ENCODE results near the gene EXD3.
"Not testable (repeated sequence)": the region's sequence is repeated elsewhere in the genome, so short reads cannot be mapped to it uniquely, and the experiment has no call there.

Gene EXD3

DNA sequence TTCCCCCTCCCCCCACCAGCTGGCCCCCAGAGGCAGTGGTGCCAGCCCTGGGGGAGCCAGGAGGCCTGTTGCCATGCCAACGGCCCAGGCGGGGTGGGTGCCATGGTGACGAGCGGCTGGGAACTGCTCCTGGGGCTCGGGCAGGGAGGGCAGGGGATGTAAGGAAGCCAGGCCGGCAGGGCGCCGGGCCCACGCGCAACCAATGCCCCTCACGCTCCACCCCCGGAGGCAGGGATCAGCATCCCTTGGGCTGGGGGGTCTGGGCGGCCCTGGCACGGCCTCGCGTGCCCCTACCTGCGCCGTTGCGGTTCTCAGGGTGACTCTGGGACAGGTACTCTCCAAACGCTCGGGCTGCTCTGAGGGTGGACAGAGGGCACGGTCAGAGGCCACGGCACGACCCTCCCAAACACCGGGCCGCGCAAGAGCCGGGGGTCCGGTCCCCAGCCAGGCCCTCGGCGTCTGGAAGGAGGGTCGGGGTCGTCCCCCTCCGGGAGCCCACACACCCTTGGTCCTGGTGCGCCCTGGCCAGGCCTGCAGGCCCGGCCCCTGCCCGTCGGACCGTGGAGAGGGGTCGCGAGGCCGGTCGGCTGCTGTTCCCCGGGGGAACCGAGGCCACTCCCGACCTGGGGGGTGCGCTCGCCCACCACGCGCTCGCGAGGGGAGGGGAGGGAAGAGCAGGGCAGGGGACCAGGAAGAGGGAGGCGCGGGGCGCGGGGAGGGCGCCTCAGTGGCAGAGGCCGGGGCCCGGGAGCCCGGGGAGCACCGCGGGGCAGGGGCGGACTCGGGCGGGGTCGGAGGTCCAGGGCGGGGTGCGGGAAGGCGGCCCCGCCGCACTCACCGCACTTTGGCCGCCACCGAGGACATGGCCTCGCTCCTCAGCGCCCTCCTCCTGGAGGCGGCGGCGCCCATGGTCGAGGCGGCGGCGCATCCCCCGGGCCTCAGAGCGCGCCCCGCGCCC is 35.5 kb upstream of the EXD3 start:
- DNase-seq: peak; percentile 43 to 62

DNA sequence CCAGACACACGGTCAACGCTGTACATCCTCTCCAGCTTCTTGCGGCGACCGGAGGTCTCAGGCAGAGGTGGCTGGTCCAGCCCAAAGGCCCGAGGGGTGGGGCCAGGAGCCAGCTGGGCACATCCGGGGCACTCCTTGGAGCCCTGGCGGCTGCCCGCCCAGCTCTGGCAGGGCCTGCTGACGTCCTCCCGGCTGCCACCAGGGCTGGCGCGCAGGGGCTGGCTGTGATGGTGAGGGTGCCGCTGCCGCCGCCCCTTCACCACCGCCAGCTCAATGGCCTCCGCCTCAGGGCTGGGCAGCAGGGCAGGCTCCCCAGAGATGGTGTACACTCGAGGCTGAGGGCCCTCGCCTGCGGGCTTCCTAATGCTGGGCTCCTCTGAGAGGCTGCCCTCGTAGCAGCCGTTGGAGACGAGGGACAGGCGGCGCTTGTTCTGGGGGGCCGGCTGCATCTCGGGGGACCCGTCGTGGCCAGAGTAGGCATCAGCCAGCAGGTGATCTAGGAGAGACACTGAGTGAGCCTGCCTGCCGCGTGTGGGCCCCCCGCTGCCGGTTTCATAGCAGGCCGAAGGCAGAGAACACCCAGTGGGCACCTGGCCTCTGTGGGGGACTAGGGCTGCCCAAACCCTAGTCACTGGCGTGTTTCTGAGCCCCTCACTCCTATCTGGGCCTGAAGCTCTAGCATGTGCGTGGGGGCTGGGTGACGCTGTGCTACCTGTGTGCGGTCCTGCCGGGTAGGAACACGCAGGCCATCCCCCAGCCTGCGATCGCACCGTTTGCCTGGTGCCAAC is 34.6 kb upstream of the EXD3 start:
- DNase-seq: peak in 1 of 2 experiments; percentile 23

- no peak for DNase-seq
Observed at GRCh38 chr9:137456864-137457405, 34.0 kb upstream of the EXD3 start.

DNA sequence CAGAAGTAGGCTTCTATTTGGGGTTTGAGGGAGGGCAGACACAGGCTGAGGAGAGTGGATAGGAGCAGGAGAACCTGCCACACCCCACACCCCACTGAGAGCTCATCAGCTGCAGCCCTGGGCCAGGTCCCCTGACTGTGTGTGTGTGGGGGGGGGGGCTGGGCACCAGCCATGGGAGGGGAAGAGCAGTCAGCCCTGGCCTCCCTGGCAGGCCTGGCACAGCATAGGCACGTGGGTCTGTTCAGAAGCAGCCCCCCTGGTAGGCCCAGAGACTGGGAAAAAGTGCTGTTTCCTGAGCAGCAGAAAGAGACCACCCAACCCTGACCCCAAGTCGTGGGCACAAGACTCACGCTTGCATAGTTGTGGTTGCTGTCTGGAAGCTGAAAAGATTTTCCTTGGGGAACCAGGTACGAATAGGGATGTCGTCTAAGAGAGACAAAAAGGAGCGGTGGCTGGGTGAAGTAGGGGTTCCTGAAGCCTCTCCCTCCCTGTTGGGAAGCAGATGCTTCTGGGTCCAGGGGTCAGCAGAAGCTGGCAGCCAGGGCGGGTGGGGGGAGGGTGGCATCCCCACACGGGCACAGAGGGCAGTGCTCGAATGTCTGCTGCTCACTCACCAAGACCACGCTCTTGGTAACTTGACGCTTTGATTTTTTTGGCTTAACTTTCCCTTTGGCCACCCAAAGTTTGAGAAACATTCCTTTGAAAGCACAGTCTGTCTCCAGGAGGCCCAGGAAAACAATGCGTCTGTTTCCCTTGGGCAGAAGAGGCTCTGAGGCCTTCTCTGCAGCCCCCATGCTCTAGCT is 33.3 kb upstream of the EXD3 start:
- DNase-seq: no peak

DNA sequence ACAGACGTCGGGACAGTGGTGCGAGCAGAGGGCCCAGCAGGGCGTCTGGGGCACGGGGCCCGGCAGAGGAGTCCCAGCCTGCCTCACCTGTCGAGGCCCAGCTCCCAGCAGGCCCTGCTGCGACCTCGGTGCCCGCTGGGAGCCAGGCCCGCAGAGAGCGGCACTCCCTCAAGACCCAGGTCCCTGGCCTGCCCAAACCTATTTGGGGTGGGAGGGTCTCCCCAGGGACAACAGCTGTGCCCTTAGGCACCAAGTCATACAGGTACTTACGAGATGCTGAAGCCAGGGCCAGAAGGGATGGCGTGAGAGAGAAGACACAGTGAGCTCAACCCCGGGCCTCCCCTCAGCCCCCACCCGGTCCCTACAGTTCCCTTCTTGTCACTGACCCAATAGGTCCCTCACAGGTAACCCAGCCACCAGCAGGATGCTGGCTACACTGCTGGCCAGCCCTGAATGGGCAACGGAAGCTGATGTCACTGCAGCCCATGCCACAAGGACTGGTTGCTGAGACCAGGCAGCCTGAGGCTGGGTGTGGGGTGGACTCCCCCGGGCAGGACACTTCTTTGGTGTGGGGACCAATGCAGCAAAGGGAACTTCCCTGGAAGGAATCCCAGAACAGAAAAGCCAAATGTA is 32.5 kb upstream of the EXD3 start:
- no peak for DNase-seq

DNA sequence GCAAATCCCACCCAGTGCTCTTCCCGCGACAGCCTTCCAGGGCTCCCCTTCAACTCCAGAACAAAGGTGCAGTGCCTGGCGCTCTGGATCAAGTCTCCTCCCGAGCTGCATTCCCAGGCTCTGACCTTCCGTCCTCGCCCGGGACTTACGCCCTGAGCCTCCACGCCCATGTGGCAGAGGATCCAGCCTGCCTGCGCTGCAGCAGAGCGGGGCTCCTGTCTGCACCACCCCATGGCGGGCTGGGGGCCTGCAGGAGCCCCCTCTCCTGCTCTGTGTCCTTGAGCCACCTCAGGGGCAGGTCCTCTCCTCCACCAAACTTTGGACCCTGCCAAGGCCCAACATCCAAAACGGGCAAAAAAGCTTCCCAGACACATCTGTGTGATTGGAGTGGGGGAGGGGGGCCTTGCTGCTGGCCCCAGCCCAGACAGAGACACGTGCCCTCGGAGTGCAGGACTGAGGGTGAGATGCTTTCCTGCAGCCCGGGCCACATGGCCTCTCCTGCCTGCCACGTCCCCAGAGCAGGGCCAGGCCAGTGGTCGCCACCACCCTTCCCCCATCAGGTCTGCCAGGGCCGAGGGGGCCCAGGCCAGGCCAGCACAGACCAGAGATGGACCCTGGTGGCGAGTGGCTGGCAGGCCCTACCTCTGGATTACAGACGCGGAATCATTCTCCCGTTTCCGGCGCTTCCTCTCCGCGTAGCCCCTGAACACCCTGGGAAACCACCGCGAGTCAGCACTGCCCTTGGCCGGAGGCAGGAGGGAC is 31.8 kb upstream of the EXD3 start:
- DNase-seq: no peak

- no peak for DNase-seq
Observed at GRCh38 chr9:137454145-137454596, 31.2 kb upstream of the EXD3 start.

- DNase-seq: no peak
Observed at GRCh38 chr9:137453643-137454081, 30.7 kb upstream of the EXD3 start.

GRCh38 chr9:137452761-137453642 is 30.0 kb upstream of the EXD3 start:
- DNase-seq: no peak

DNA sequence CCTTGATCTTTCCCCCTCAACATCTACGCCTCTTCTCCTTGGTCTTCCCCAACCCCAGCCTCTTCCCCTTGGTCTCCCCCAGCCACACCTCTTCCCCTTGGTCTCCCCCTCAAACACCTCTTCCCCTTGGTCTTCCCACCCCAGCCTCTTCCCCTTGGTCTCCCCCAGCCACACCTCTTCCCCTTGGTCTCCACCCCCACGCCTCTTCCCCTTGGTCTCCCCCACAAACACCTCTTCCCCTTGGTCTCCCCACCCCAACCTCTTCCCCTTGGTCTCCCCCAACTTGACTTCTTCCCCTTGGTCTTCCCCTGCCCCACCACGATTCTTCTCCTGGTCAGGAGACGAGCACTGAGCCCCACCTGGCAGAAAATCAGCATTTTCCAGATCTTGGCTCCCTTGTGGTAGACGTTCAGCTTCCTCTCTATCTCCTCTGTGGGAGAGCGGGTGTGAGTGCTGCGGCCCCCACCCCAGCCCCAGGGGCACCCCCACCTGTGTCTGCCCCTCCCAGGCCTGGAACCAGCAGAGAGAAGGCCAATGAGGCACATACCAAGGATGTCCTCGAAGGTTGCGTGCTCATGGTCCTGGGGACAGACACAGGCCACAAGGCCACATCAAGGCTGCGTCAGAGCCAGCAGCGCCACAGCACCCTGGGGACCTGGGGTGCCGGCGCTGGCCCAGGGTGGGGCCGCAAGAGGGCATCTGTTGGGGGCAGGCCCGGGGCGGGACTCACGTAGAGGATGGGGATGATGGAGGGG is 29.2 kb upstream of the EXD3 start:
- no peak for DNase-seq

- not testable (repeated sequence) for DNase-seq
Observed at GRCh38 chr9:137451264-137452005, 28.5 kb upstream of the EXD3 start.

GRCh38 chr9:137450539-137451222 is 27.7 kb upstream of the EXD3 start:
- DNase-seq: not testable (repeated sequence)

- DNase-seq: no peak
Observed at GRCh38 chr9:137449931-137450538, 27.1 kb upstream of the EXD3 start.

DNA sequence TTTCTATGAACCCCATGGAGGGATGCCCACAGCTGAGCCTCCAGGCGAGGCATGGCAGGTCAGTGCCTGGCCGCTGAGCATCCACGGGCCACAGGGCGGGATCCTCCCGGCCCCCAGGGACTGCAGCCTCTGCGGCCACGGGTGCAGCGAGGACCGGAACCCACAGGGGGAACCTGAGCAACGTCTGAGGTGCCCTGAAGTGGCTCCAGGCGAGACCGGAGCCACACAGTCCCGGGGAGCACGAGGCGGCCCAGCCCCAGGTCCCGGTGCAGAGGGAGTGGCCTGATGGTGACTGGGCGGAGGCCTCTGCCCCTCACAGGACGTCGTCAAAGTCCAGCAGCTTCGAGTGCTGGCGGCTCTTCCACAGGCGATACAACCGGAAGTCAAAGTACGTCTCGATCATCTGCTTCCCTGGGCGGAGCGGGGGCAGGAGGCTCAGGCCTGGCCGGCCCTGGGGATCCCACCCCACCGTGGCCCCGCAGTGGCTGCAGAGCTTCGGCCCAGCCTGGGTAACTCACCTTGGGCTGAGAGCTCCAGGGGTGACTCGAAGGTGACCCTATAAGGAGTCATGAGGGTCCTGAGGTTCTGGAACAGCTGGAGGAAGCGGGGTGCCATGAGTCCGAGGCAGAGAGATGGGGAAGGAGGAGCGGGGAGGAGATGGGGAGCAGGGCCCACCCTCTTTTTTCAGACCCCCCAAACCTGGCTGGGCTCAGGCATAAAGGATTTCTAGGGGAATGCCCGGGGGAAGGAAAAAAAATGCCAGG is 26.3 kb upstream of the EXD3 start:
- no peak for DNase-seq

- DNase-seq: no peak
Observed at GRCh38 chr9:137448602-137448962, 25.6 kb upstream of the EXD3 start.

GRCh38 chr9:137447722-137448601 is 25.0 kb upstream of the EXD3 start:
- no peak for DNase-seq
